ELR (cell line): ENCODE measurements around the gene RGL4.

ENCODE experiments used
- DNase-seq: peaks from one replicate; pipeline ENCODE4 v3.0.0-alpha.2; 2015; ENCODE audit warnings: low read depth

RGL4 gene

DNA sequence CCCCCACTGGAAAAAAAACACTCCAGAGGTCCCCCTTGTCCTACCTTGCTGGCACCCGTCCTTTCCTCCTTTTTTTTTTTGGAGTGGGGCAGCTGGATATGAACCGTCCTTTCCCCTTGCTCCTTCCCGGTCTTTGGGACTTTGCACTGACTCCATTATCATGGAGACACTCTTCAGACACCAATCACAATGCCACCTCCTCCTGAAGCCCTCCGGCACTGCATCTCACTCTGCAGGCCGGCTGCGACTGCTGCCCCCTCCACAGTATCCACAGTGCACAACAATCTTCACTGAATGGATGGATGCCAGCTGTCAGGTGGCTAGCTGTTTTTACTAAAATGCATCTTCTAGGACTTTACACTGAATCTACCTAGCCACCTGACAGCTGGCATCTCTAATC lies 12.7 kb upstream of the RGL4 start:
- DNase-seq, result no peak

DNA sequence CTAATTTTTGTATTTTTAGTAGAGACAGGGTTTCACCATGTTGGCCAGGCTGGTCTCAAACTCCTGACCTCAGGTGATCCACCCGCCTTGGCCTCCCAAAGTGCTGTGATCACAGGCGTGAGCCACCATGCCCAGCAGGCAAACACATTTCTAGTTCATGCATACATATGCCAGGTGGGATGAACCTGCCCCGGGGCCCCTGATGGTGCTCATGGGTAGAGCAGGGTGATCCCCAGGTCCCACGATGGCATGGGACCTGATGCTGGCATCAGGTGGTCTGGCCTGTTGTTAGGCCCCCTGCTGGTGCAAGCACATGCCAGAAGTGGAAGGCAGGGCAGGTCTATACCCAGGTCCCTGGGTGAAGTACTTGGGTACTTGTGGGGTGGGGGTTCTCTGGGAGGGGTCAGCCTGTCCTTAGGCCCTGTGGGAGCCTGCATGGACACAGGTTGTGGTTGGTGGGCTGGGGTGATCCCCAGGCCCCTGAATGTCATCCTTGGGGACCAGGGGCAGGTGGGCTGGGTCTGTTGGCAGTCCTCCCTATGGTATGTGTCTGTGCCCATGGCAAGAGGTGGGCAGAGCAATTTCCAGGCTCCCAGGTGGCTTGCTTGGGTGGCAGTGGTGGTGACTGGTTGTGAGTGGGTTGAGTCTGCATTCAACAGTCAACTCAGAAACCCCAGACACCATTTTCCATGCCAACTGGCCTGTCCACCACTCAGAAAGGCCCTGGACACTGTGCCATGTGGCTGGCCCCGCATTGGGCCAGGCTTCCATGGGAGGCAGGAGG lies 9.6 kb upstream of the RGL4 start:
- no peak for DNase-seq

GRCh38 chr22:23682077-23682476 lies 8.7 kb upstream of the RGL4 start:
- no peak for DNase-seq

DNA sequence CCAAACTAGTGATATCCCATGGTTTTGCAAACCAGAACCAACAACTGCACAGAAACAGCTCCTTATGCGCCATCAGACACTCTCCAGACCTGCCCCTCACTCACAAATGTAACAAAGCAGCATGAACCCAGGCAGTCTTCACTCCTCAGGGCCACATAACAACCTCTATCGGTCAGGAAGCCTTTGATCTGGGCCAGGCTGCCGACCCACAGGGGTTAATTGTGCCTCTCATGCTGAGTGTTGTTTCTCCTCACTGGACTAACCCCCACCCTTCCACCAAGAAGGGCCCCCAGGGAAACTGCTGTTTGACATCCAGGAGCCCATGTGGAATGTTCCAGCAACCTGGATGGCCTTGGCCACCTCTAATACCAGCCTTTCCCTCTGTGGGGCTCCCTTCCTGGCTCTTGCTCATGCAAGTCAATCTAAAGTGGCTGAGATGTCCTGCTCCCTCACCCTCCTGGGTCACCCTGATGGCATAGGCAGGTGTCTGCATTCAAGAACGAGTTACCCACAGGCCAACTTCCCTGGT lies 7.9 kb upstream of the RGL4 start:
- DNase-seq, result no peak

GRCh38 chr22:23683545-23683944 lies 7.3 kb upstream of the RGL4 start:
- no peak for DNase-seq

GRCh38 chr22:23684026-23684425 lies 6.8 kb upstream of the RGL4 start:
- DNase-seq, result no peak

DNA sequence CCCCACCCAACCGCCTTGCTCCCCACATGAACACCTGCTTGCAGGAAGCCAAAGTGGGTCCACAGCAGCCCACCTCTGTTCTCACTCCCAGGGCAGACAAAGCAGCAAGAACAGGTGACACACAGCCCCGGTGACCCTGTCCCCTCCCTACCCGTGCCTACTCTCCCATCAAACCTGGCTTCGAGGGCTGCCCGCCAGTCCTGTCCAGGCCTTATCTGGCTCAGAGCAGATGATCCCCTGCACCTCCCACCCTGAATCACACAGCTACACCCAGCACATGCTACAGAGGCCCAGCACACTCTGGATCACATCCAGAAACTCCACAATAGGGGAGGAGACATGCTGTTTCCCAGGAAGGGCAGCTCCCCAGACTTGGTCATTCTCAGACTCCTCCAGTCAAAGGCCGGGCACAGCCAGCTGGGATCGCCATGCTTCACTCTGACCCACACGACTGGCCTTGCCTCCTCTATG lies 6.2 kb upstream of the RGL4 start:
- DNase-seq, result no peak

- DNase-seq, result peak; percentile 65
Observed at GRCh38 chr22:23685205-23685784, 5.5 kb upstream of the RGL4 start.

GRCh38 chr22:23686416-23687024 lies 4.3 kb upstream of the RGL4 start:
- no peak for DNase-seq

DNA sequence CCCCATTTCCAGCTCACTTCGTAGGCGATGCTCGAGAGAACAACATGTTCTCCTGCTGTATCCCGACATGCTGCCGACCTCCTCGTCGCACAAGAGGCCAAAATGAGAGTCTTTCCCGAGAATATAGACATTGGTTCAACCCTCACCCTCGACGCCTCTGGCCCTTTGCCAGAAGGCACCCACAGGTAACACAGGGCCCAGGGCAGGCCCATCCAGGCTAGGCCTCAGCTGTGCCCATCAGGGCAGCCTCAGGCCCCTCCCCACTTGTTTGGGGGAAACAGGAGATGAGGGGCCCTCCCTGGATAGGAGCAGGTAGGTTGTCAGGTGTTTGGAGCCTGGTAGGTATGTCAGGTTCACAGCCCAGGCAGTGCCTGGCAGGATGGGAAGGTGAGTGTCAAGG lies 2.7 kb upstream of the RGL4 start:
- DNase-seq, result no peak

- DNase-seq, result no peak
Observed at GRCh38 chr22:23688571-23688970, 2.2 kb upstream of the RGL4 start.

- DNase-seq, result no peak
Observed at GRCh38 chr22:23689414-23689813, 1.4 kb upstream of the RGL4 start.

GRCh38 chr22:23691748-23692423 lies 1.1 kb downstream of the RGL4 start:
- DNase-seq, result no peak

DNA sequence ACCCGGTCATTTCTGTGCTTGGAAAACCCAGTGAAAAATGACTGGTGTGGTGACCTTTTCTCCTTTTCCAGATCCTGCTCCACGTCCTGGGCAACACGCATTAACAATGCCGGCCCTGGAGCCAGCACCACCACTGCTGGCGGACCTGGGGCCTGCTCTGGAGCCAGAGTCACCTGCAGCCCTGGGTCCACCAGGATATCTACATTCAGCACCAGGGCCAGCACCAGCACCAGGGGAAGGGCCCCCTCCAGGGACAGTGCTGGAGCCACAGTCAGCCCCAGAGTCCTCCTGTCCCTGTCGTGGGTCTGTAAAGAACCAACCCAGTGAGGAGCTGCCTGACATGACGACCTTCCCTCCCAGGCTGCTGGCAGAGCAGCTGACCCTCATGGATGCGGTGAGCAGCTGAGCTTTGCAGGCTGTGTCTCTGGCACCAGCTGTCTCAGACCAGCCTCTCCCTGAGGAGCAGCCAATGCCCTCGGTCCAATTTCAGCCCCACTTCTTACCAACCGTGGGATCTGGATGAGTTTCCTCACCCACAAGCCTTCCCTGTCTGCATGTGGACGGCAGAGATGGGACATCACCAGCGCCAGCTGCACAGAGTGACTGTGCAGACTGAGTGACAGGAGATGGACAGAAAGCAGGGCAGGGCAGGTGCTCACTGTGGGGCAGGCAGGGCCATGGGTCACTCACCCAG lies 1.9 kb downstream of the RGL4 start:
- no peak for DNase-seq

DNA sequence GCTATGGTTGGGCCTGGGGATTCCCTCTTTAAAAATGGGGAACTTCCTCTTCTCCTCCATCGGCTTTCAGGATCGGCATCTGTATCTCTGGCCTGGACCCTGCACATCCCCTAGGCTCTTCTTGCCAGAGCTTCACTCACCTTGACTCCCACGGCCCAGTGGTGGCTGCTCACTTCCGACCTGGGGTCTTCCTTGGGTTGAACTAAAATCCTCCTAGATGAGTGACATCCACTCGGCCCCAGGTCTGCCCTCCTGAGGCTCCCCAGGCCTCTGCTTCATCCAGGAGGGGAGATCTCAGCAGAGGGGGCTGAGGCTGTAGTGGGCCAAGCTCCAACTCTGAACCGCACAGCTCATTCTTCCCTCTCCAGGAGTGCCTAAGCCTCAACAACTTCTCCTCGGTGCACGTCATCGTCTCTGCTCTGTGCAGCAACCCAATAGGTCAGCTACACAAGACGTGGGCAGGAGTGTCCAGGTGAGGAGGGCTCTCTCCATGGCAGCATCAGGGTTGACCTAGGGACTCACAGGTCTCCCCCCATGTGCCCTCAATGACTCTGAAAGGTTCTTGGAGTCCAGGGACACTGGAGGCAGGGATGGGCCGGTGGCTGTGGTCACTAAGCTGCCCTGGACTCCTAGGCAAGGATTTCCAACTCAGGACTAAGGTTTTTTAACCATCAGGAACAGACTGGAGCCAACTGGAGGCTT lies 3.3 kb downstream of the RGL4 start:
- DNase-seq, result no peak

GRCh38 chr22:23695141-23695540 lies 4.3 kb downstream of the RGL4 start:
- DNase-seq, result no peak

DNA sequence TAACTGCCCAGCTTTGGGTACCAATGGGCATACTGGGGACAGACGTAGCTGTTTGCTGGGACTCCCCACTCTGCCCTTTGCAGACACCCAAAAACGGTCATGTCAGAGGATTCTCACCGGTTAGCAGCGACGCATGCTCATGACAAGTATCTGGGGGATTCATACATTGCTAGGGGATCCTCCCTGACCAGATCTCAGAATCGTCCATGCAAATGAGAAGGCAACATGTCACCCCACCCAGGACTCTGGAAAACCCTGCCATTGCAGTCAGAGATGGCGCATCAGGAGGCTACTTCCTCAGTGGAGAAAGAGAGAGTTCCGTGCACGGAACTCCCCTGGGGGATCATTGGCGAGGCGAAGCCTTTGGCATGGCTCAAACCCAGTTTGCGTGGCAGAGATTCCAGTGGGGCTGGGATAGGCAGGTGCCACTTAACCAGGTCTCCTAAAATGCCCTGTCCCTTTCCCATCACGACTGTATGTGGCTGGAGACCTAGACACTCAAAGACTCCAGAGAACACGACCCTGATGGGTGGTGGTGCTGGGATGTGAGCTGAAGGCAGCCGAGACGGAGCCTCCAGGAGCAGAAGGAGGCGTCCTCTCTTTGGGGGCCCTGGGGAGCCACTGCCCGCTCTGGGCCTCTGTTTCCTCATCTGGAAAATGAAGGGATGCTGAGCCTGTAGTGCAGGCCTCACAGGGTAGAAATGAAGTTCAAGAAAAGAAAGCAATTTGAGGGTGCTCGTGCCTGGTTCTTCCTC lies 4.9 kb downstream of the RGL4 start:
- DNase-seq, result no peak

GRCh38 chr22:23696326-23696851 lies 5.6 kb downstream of the RGL4 start:
- no peak for DNase-seq

DNA sequence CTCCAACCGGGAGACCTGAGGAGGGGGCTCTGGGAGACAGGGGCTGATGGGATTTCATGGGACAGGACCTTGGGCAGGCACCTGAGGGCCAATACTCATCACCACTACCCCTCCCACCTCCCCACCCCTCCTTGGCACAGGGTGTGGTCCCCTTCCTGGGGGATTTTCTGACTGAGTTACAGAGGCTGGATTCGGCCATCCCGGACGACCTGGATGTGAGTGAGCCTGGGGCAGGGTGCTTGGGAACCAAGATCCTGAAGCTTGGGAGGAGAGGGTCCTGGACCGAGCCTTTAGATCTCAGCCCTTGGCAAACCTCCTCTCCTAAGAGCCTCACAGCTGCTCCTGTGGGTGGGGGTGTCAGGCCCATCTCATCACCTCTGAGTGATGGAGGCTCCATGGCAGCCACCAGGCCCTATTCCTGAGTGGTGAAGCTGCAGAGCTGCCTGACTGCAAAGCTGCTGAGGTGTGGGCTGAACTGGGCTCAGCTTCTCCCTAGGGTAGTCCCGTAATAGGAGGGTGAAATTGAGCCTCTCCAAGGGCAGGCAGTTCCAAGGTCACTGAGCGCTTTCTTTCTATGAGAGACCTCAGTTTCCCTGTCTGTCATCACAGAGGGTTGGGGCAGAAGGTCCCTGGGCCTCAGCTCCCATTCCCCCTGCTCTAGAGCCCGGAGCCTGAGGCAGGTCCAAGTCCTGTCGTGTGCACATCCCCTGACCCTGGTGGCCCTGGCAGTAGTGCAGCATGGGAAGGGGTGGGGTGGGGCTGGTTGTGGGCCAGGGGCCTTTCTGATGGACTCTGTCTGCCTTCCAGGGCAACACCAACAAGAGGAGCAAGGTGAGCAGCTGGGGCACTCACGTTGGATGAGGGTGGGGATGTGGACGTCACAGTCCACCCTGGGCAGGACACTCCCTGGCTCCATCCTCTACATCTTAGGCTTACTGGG lies 6.5 kb downstream of the RGL4 start:
- no peak for DNase-seq
